Measurements from ENCODE around the gene SLC35A4.

The SLC35A4 gene

GRCh38 chr5:140544986-140545385 lies 19.6 kb upstream of the SLC35A4 start:
- no peak overlapping the region for H3K18ac ChIP-seq (ENCODE audit: low read depth in 1 of 2, low read length in 2 of 2)
- H3K4me2 ChIP-seq (ENCODE audit: low read length, poor library complexity, severe bottlenecking), result no peak overlapping the region
- H4K8ac ChIP-seq (ENCODE audit: low read length), result no peak overlapping the region
- no peak overlapping the region for H3K27ac ChIP-seq (ENCODE audit: low read length, poor library complexity, severe bottlenecking)
- no peak overlapping the region for H2AK5ac ChIP-seq (ENCODE audit: low read length, severe bottlenecking)
- WGBS, result 97% methylated on average over 7 of the region's 7 CpGs
- no peak overlapping the region for H2BK12ac ChIP-seq (ENCODE audit: low read length in 2 of 2)
- no peak overlapping the region for H3K4ac ChIP-seq (ENCODE audit: low read depth in 1 of 2, low read length in 2 of 2)
- H3K36me3 ChIP-seq (ENCODE audit: control insufficient read depth in 1 of 2, insufficient read depth in 2 of 2, low read depth in 1 of 2, low read length in 2 of 2), result peaks cover 13 to 60% of the 10 kb centered on the region in 2 experiments
- H3K14ac ChIP-seq (ENCODE audit: low read length in 2 of 2), result no peak overlapping the region
- H4K91ac ChIP-seq (ENCODE audit: low read length), result no peak overlapping the region
- no peak overlapping the region for H3K9ac ChIP-seq (ENCODE audit: low read length)
- H3K79me1 ChIP-seq (replicated peaks; ENCODE audit: low read length, poor library complexity, severe bottlenecking), result peaks cover 13% of the 10 kb centered on the region
- no peaks in the 10 kb centered on the region for H3K27me3 ChIP-seq (ENCODE audit: control insufficient read depth in 1 of 2, insufficient read depth in 1 of 2, low read length in 2 of 2)
- H2BK120ac ChIP-seq (ENCODE audit: low read depth, low read length), result no peak overlapping the region
- H3K4me1 ChIP-seq (ENCODE audit: control insufficient read depth, insufficient read depth, low read depth, low read length), result peaks cover 26% of the 10 kb centered on the region
- DNase-seq, result no peak
- H3K9me3 ChIP-seq (ENCODE audit: control insufficient read depth, low read length), result no peaks in the 10 kb centered on the region
- no peak overlapping the region for H3K4me3 ChIP-seq (ENCODE audit: insufficient read depth in 1 of 2, low read depth in 1 of 2, low read length in 2 of 2)
- H3K23ac ChIP-seq (ENCODE audit: low read length in 2 of 2), result no peak overlapping the region
- no peak overlapping the region for H2AFZ ChIP-seq (ENCODE audit: low read depth, low read length)
- no peak overlapping the region for H2BK15ac ChIP-seq (ENCODE audit: low read depth, poor library complexity, severe bottlenecking)
- H2BK5ac ChIP-seq (ENCODE audit: low read depth, low read length, poor library complexity, severe bottlenecking), result no peak overlapping the region

GRCh38 chr5:140545606-140546005 lies 19.0 kb upstream of the SLC35A4 start:
- WGBS, result 95% methylated on average over 10 of the region's 10 CpGs
- Histone ChIP-seq H3K18ac (ENCODE audit: low read depth in 1 of 2, low read length in 2 of 2) (no peak overlapping the region), H3K9ac (ENCODE audit: low read length) (no peak overlapping the region), H3K27me3 (ENCODE audit: control insufficient read depth in 1 of 2, insufficient read depth in 1 of 2, low read length in 2 of 2) (no peaks in the 10 kb centered on the region), H3K14ac (ENCODE audit: low read length in 2 of 2) (no peak overlapping the region), H3K27ac (ENCODE audit: low read length, poor library complexity, severe bottlenecking) (no peak overlapping the region), H2AFZ (ENCODE audit: low read depth, low read length) (no peak overlapping the region), H2BK120ac (ENCODE audit: low read depth, low read length) (no peak overlapping the region), H3K4me1 (ENCODE audit: control insufficient read depth, insufficient read depth, low read depth, low read length) (peaks cover 26% of the 10 kb centered on the region), H3K23ac (ENCODE audit: low read length in 2 of 2) (no peak overlapping the region), H3K36me3 (ENCODE audit: control insufficient read depth in 1 of 2, insufficient read depth in 2 of 2, low read depth in 1 of 2, low read length in 2 of 2) (peaks cover 19 to 60% of the 10 kb centered on the region in 2 experiments), H3K4ac (ENCODE audit: low read depth in 1 of 2, low read length in 2 of 2) (no peak overlapping the region), H3K9me3 (ENCODE audit: control insufficient read depth, low read length) (no peaks in the 10 kb centered on the region), H2BK12ac (ENCODE audit: low read length in 2 of 2) (no peak overlapping the region), H2BK5ac (ENCODE audit: low read depth, low read length, poor library complexity, severe bottlenecking) (no peak overlapping the region), H4K8ac (ENCODE audit: low read length) (no peak overlapping the region), H2BK15ac (ENCODE audit: low read depth, poor library complexity, severe bottlenecking) (no peak overlapping the region), H3K79me1 (replicated peaks; ENCODE audit: low read length, poor library complexity, severe bottlenecking) (peaks cover 16% of the 10 kb centered on the region), H2AK5ac (ENCODE audit: low read length, severe bottlenecking) (no peak overlapping the region), H3K4me2 (ENCODE audit: low read length, poor library complexity, severe bottlenecking) (no peak overlapping the region), H3K4me3 (ENCODE audit: insufficient read depth in 1 of 2, low read depth in 1 of 2, low read length in 2 of 2) (no peak overlapping the region), H4K91ac (ENCODE audit: low read length) (no peak overlapping the region)
- DNase-seq, result no peak

- Histone ChIP-seq H3K27me3 (ENCODE audit: control insufficient read depth in 1 of 2, insufficient read depth in 1 of 2, low read length in 2 of 2) (no peaks in the 10 kb centered on the region), H3K27ac (ENCODE audit: low read length, poor library complexity, severe bottlenecking) (peak overlapping the region; percentile 63), H2BK5ac (ENCODE audit: low read depth, low read length, poor library complexity, severe bottlenecking) (no peak overlapping the region), H2AFZ (ENCODE audit: low read depth, low read length) (no peak overlapping the region), H2AK5ac (ENCODE audit: low read length, severe bottlenecking) (no peak overlapping the region), H3K4ac (ENCODE audit: low read depth in 1 of 2, low read length in 2 of 2) (no peak overlapping the region), H3K4me2 (ENCODE audit: low read length, poor library complexity, severe bottlenecking) (peak overlapping the region; percentile 48), H4K8ac (ENCODE audit: low read length) (peak overlapping the region; percentile 59), H3K23ac (ENCODE audit: low read length in 2 of 2) (no peak overlapping the region), H3K79me1 (replicated peaks; ENCODE audit: low read length, poor library complexity, severe bottlenecking) (peaks cover 24% of the 10 kb centered on the region), H2BK12ac (ENCODE audit: low read length in 2 of 2) (no peak overlapping the region), H4K91ac (ENCODE audit: low read length) (no peak overlapping the region), H2BK120ac (ENCODE audit: low read depth, low read length) (no peak overlapping the region), H3K14ac (ENCODE audit: low read length in 2 of 2) (no peak overlapping the region), H3K36me3 (ENCODE audit: control insufficient read depth in 1 of 2, insufficient read depth in 2 of 2, low read depth in 1 of 2, low read length in 2 of 2) (peaks cover 27 to 60% of the 10 kb centered on the region in 2 experiments), H3K4me1 (ENCODE audit: control insufficient read depth, insufficient read depth, low read depth, low read length) (peaks cover 26% of the 10 kb centered on the region), H3K18ac (ENCODE audit: low read depth in 1 of 2, low read length in 2 of 2) (peak overlapping the region in 1 of 2 experiments; percentile 59), H2BK15ac (ENCODE audit: low read depth, poor library complexity, severe bottlenecking) (peak overlapping the region; percentile 26), H3K9me3 (ENCODE audit: control insufficient read depth, low read length) (no peaks in the 10 kb centered on the region), H3K9ac (ENCODE audit: low read length) (peak overlapping the region; percentile 95), H3K4me3 (ENCODE audit: insufficient read depth in 1 of 2, low read depth in 1 of 2, low read length in 2 of 2) (peak overlapping the region in 1 of 2 experiments; percentile 78)
- 64% methylated on average over 11 of the region's 13 CpGs for whole genome bisulfite sequencing
- DNase-seq, result peak; percentile 19
These were observed 17.6 kb upstream of the SLC35A4 start for GRCh38 chr5:140546851-140547507.

- Histone ChIP-seq H3K4me3 (ENCODE audit: insufficient read depth in 1 of 2, low read depth in 1 of 2, low read length in 2 of 2) (peak within 1 kb of the TSS; percentile 53 to 78), H3K27ac (ENCODE audit: low read length, poor library complexity, severe bottlenecking) (peak within 1 kb of the TSS; percentile 66), H3K14ac (ENCODE audit: low read length in 2 of 2) (peak within 1 kb of the TSS in 1 of 2 experiments; percentile 6), H4K8ac (ENCODE audit: low read length) (peak within 1 kb of the TSS; percentile 59), H3K18ac (ENCODE audit: low read depth in 1 of 2, low read length in 2 of 2) (peak within 1 kb of the TSS; percentile 59 to 68), H2BK15ac (ENCODE audit: low read depth, poor library complexity, severe bottlenecking) (peak within 1 kb of the TSS; percentile 54), H2AK5ac (ENCODE audit: low read length, severe bottlenecking) (peak within 1 kb of the TSS; percentile 31), H3K23ac (ENCODE audit: low read length in 2 of 2) (no peak within 1 kb of the TSS), H3K27me3 (ENCODE audit: control insufficient read depth in 1 of 2, insufficient read depth in 1 of 2, low read length in 2 of 2) (no peaks in the 10 kb centered on the region), H4K91ac (ENCODE audit: low read length) (peak within 1 kb of the TSS; percentile 64), H3K4ac (ENCODE audit: low read depth in 1 of 2, low read length in 2 of 2) (peak within 1 kb of the TSS; percentile 47 to 80), H3K36me3 (ENCODE audit: control insufficient read depth in 1 of 2, insufficient read depth in 2 of 2, low read depth in 1 of 2, low read length in 2 of 2) (peaks cover 27 to 61% of the 10 kb centered on the region in 2 experiments), H3K4me2 (ENCODE audit: low read length, poor library complexity, severe bottlenecking) (peak within 1 kb of the TSS; percentile 48), H2AFZ (ENCODE audit: low read depth, low read length) (no peak within 1 kb of the TSS), H3K4me1 (ENCODE audit: control insufficient read depth, insufficient read depth, low read depth, low read length) (peaks cover 26% of the 10 kb centered on the region), H3K9ac (ENCODE audit: low read length) (peak within 1 kb of the TSS; percentile 95), H2BK12ac (ENCODE audit: low read length in 2 of 2) (peak within 1 kb of the TSS; percentile 1 to 63), H3K79me1 (replicated peaks; ENCODE audit: low read length, poor library complexity, severe bottlenecking) (peaks cover 25% of the 10 kb centered on the region), H2BK120ac (ENCODE audit: low read depth, low read length) (no peak within 1 kb of the TSS), H2BK5ac (ENCODE audit: low read depth, low read length, poor library complexity, severe bottlenecking) (no peak within 1 kb of the TSS), H3K9me3 (ENCODE audit: control insufficient read depth, low read length) (no peaks in the 10 kb centered on the region)
- 9% methylated on average over 52 of the region's 52 CpGs for WGBS
- peak; percentile 97 for DNase-seq
These were observed 16.9 kb upstream of the SLC35A4 start, which contains the start of gene EIF4EBP3 for GRCh38 chr5:140547508-140548299. EIF4EBP3 (plus strand) TSS chr5:140547662; CDS start chr5:140547738, 76 bp downstream.

Data from mesenchymal stem cell (in vitro differentiated cells and primary cell).